RWPE1 (cell line): ENCODE measurements around the gene MRPS6.
A peak's percentile ranks its signal among the peaks of the same experiment; 100 is the strongest.

Experiments used
- CTCF ChIA-PET: fragments of 350-600 bp; sonication (Branson Sonifier 250); formaldehyde crosslinking; extraction: SDS; loops from one replicate; lab custom pipeline; 2021; lab: Yijun Ruan, JAX
- POLR2A ChIA-PET: fragments of 400-600 bp; formaldehyde crosslinking; extraction: SDS; loops from one replicate; lab custom pipeline; 2020; ENCODE audit warnings: antibody characterized with exemption; ENCODE audit not compliant: low non-redundant PET; lab: Yijun Ruan, JAX
- DNase-seq: peaks from one replicate; pipeline ENCODE4 v3.0.0; 2012; ENCODE audit warnings: low spot score
- H3K27ac ChIP-seq: fragments of 450-650 bp; 2 replicates; pipeline ENCODE4 v1.5.1; 2017
- CTCF ChIP-seq: fragments of 450-650 bp; conservative IDR thresholded peaks from 2 replicates; pipeline ENCODE4 v1.5.1; 2017; ENCODE audit warnings: low read depth, mild to moderate bottlenecking

MRPS6 gene

GRCh38 chr21:34126269-34126668, 52.9 kb downstream of the MRPS6 start:
- no peak for TF ChIP-seq CTCF
- ChIA-PET CTCF (interaction anchor here (0.7 kb wide), 1 partner anchor 16 kb away, joined by 5 read pairs; no protein-coding TSS in a partner anchor), POLR2A (no interaction called here)
- peak overlapping the region; percentile 84 for H3K27ac ChIP-seq
- peak; percentile 54 for DNase-seq

- ChIA-PET POLR2A (no interaction called here), CTCF (interaction anchor here (0.7 kb wide), 1 partner anchor 16 kb away, joined by 5 read pairs; no protein-coding TSS in a partner anchor)
- no peak for TF ChIP-seq CTCF
- H3K27ac ChIP-seq: peak overlapping the region; percentile 84
- DNase-seq: peak; percentile 68
Observed at GRCh38 chr21:34126691-34127090, 53.3 kb downstream of the MRPS6 start.

GRCh38 chr21:34128124-34128523, 54.7 kb downstream of the MRPS6 start:
- CTCF ChIA-PET: interaction anchor here (1.1 kb wide), 1 partner anchor 204 kb away, joined by 3 read pairs; no protein-coding TSS in a partner anchor
- H3K27ac ChIP-seq: peak overlapping the region; percentile 24; the same call in 1 of the 2 replicates
- TF ChIP-seq CTCF: no peak
- POLR2A ChIA-PET: no interaction called here
- DNase-seq: no peak

- no peak for TF ChIP-seq CTCF
- peak overlapping the region; percentile 69 for H3K27ac ChIP-seq
- DNase-seq: no peak
- ChIA-PET CTCF (interaction anchor here (0.5 to 1.1 kb wide), 2 partner anchors 147 to 204 kb away, joined by 3 read pairs; no protein-coding TSS in a partner anchor), POLR2A (no interaction called here)
Observed at GRCh38 chr21:34128674-34129038, 55.3 kb downstream of the MRPS6 start.

- peak; percentile 16 for DNase-seq
- peak; percentile 45 for TF ChIP-seq CTCF
- ChIA-PET POLR2A (no interaction called here), CTCF (interaction anchor here (0.5 to 1.1 kb wide), 3 partner anchors 90 to 205 kb away, joined by 3 to 7 read pairs (median 3); no protein-coding TSS in a partner anchor)
- peak overlapping the region; percentile 69 for H3K27ac ChIP-seq
Observed at GRCh38 chr21:34129039-34129891, 55.9 kb downstream of the MRPS6 start.

GRCh38 chr21:34129901-34130715, 56.7 kb downstream of the MRPS6 start:
- TF ChIP-seq CTCF: no peak
- CTCF ChIA-PET: no interaction called here
- H3K27ac ChIP-seq: peak overlapping the region; percentile 69; the same call in 1 of the 2 replicates
- DNase-seq: no peak
- POLR2A ChIA-PET: no interaction called here
